ENCODE measurements around the gene SIPA1.
A peak's percentile ranks its signal among the peaks of the same experiment; 100 is the strongest.

The SIPA1 gene

GRCh38 chr11:65643971-65644370 is 6.1 kb downstream of the SIPA1 start:
- no peak for DNase-seq (ENCODE audit: low read depth in 1 of 2, low spot score in 1 of 2)

GRCh38 chr11:65644837-65645236 is 6.9 kb downstream of the SIPA1 start:
- no peak for DNase-seq (ENCODE audit: low read depth in 1 of 2, low spot score in 1 of 2)

GRCh38 chr11:65645710-65646109 is 7.8 kb downstream of the SIPA1 start:
- no peak for DNase-seq (ENCODE audit: low read depth in 1 of 2, low spot score in 1 of 2)

GRCh38 chr11:65646288-65646957 is 8.5 kb downstream of the SIPA1 start:
- no peak for DNase-seq (ENCODE audit: low read depth in 1 of 2, low spot score in 1 of 2)

GRCh38 chr11:65646958-65647701 is 9.2 kb downstream of the SIPA1 start:
- DNase-seq (ENCODE audit: low read depth in 1 of 2, low spot score in 1 of 2), result no peak

- no peak for DNase-seq (ENCODE audit: low read depth in 1 of 2, low spot score in 1 of 2)
These were observed 11.1 kb downstream of the SIPA1 start for GRCh38 chr11:65648997-65649493.

- DNase-seq (ENCODE audit: low read depth in 1 of 2, low spot score in 1 of 2), result no peak
These were observed 12.0 kb downstream of the SIPA1 start for GRCh38 chr11:65649656-65650546.

- DNase-seq (ENCODE audit: low read depth in 1 of 2, low spot score in 1 of 2), result no peak
These were observed 12.8 kb downstream of the SIPA1 start for GRCh38 chr11:65650547-65651338.

GRCh38 chr11:65651339-65651588 is 13.4 kb downstream of the SIPA1 start:
- no peak for DNase-seq (ENCODE audit: low read depth in 1 of 2, low spot score in 1 of 2)

- DNase-seq (ENCODE audit: low read depth in 1 of 2, low spot score in 1 of 2), result no peak
These were observed 13.9 kb downstream of the SIPA1 start for GRCh38 chr11:65651589-65652510.

GRCh38 chr11:65652511-65653228 is 14.8 kb downstream of the SIPA1 start:
- peak; percentile 96 to 97 for DNase-seq (ENCODE audit: low read depth in 1 of 2, low spot score in 1 of 2)

GRCh38 chr11:65653229-65654225 is 15.6 kb downstream of the SIPA1 start:
- no peak for DNase-seq (ENCODE audit: low read depth in 1 of 2, low spot score in 1 of 2)

GRCh38 chr11:65654375-65655349 is 16.8 kb downstream of the SIPA1 start:
- no peak for DNase-seq (ENCODE audit: low read depth in 1 of 2, low spot score in 1 of 2)

GRCh38 chr11:65655570-65656332 is 17.9 kb downstream of the SIPA1 start:
- DNase-seq (ENCODE audit: low read depth in 1 of 2, low spot score in 1 of 2), result no peak

GRCh38 chr11:65657426-65657825 is 19.5 kb downstream of the SIPA1 start:
- DNase-seq (ENCODE audit: low read depth in 1 of 2, low spot score in 1 of 2), result no peak

Measured in stimulated activated CD4-positive, alpha-beta T cell treated with anti-CD3 and anti-CD28 coated beads, Interleukin-15, amount 100 ng/mL, for 1 hour (primary cell).